ENCODE results near the gene AIDA. TPM values are rescaled to one million over a fixed set of nuclear protein-coding genes. Genes with fewer than 3 reads are reported as not detected.

The AIDA gene
- total and polyA plus RNA-seq, 11 donors, result 29.0 to 73.7 (median 46.6) TPM

GRCh38 chr1:222643606-222643937 lies 68.7 kb downstream of the AIDA start:
- H3K4me1 ChIP-seq, result peaks cover 0 to 21% (median 12%) of the 10 kb centered on the region in 12 donors
- no peaks in the 10 kb centered on the region for H3K27me3 ChIP-seq
- H3K4me3 ChIP-seq, result peak overlapping the region; percentile 58 to 94 (median 80)
- no peaks in the 10 kb centered on the region for H3K9me3 ChIP-seq
- intact Hi-C loops (cut with DNase I), result loop anchor here in 4 of 10 donors (2.0 to 10.0 kb wide), 3 partner anchors 69 to 71 kb away; partner anchors contain the start of genes AIDA (in 4 of the 4) and BROX (in 4 of the 4)
- ATAC-seq, result peak in 2 of 4 donors; percentile 15 to 44
- no peak for TF ChIP-seq POLR2A (IDR thresholded peaks at IDR 0.05)
- no peak for TF ChIP-seq CTCF (IDR thresholded peaks at IDR 0.05)
- peaks cover 0 to 50% (median 43%) of the 10 kb centered on the region in 9 donors for H3K36me3 ChIP-seq
- DNase-seq, result no peak
- peak overlapping the region; percentile 86 to 99 (median 96) for H3K27ac ChIP-seq
- WGBS, 4 donors, result 5 to 8% (median 7%) methylated on average over 10 of the region's 10 CpGs

- Histone ChIP-seq H3K27ac (no peak overlapping the region), H3K9me3 (no peaks in the 10 kb centered on the region), H3K4me3 (no peak overlapping the region), H3K4me1 (peaks cover 0 to 21% (median 12%) of the 10 kb centered on the region in 12 donors), H3K27me3 (no peaks in the 10 kb centered on the region), H3K36me3 (peaks cover 0 to 50% (median 42%) of the 10 kb centered on the region in 9 donors)
- intact Hi-C loops (cut with DNase I), result loop anchor here in 4 of 10 donors (2.0 to 10.0 kb wide), 3 partner anchors 70 to 72 kb away; partner anchors contain the start of genes AIDA (in 4 of the 4) and BROX (in 4 of the 4)
- ATAC-seq (no peak), DNase-seq (no peak)
- TF ChIP-seq CTCF (IDR thresholded peaks at IDR 0.05) (no peak), POLR2A (IDR thresholded peaks at IDR 0.05) (no peak)
- 82 to 96% (median 89%) methylated on average over 1 of the region's 1 CpG for WGBS, 4 donors
Measured at GRCh38 chr1:222642468-222642867, 69.8 kb downstream of the AIDA start.

GRCh38 chr1:222641269-222641948 lies 70.9 kb downstream of the AIDA start:
- Histone ChIP-seq H3K27ac (no peak overlapping the region), H3K4me3 (no peak overlapping the region), H3K9me3 (no peaks in the 10 kb centered on the region), H3K27me3 (no peaks in the 10 kb centered on the region), H3K36me3 (peaks cover 0 to 49% (median 39%) of the 10 kb centered on the region in 9 donors), H3K4me1 (peaks cover 0 to 21% (median 12%) of the 10 kb centered on the region in 12 donors)
- 66 to 71% (median 69%) methylated on average over 5 of the region's 5 CpGs for whole genome bisulfite sequencing, 4 donors
- ATAC-seq, result no peak
- intact Hi-C loops (cut with DNase I), result loop anchor here in 4 of 10 donors (2.0 to 10.0 kb wide), 3 partner anchors 23 to 73 kb away; partner anchors contain the start of genes AIDA (in 3 of the 4), BROX (in 3 of the 4) and MIA3 (in 1 of the 4)
- no peak for TF ChIP-seq POLR2A (IDR thresholded peaks at IDR 0.05)
- no peak for TF ChIP-seq CTCF (IDR thresholded peaks at IDR 0.05)
- no peak for DNase-seq

Data from heart left ventricle (tissue), 16 donors.